Esophagus muscularis mucosa (tissue), 4 donors: ENCODE data around the gene AFTPH. TPM values are rescaled to one million over a fixed set of nuclear protein-coding genes. Genes with fewer than 3 reads are reported as not detected.

Experiments
- DNase-seq: peaks from one replicate; pipeline ENCODE4 v3.0.0-alpha.2; 2017; ENCODE audit errors: extremely low spot score
- H3K27ac ChIP-seq, 4 donors: fragments of 200-600 bp; sonication (generic); replicated peaks in 1 of 4; 1 replicate in 3 of 4; 2 replicates in 1 of 4; pipeline ENCODE4 v1.5.1; 2016 to 2019; ENCODE audit warnings: mild to moderate bottlenecking in 1 of 4
- H3K27me3 ChIP-seq, 4 donors: fragments of 200-600 bp; sonication (generic); one replicate each; pipeline versions ENCODE4 v1.5.1 to v1.6.0; 2016 to 2019
- H3K36me3 ChIP-seq, 4 donors: fragments of 200-600 bp; sonication (generic); one replicate each; pipeline ENCODE4 v1.5.1; 2016 to 2019
- H3K4me1 ChIP-seq, 4 donors: fragments of 200-600 bp; sonication (generic); one replicate each; pipeline ENCODE4 v1.5.1; 2016 to 2019
- H3K4me3 ChIP-seq, 4 donors: fragments of 200-600 bp; sonication (generic); 1 replicate in 2 of 4; 2 replicates in 2 of 4; pipeline ENCODE4 v1.5.1; 2016 to 2019; ENCODE audit warnings: mild to moderate bottlenecking in 4 of 4, moderate library complexity in 1 of 4
- H3K9me3 ChIP-seq, 4 donors: fragments of 200-600 bp; sonication (generic); 1 replicate in 3 of 4; 2 replicates in 1 of 4; pipeline ENCODE4 v1.5.1; 2016 to 2019
- EP300 ChIP-seq: sonication (generic); formaldehyde crosslinking; IDR thresholded peaks from one replicate; pipeline ENCODE4 v1.6.1; 2017; ENCODE audit warnings: antibody characterized with exemption
- POLR2A ChIP-seq: fragments of 450-650 bp; IDR thresholded peaks from one replicate; pipeline ENCODE4 v1.6.1; 2017; ENCODE audit warnings: antibody characterized with exemption, moderate library complexity, mild to moderate bottlenecking, low read depth
- POLR2AphosphoS5 ChIP-seq, 2 donors: sonication (generic); formaldehyde crosslinking; IDR thresholded peaks; one replicate each; pipeline ENCODE4 v1.6.1; 2017; ENCODE audit warnings: antibody characterized with exemption in 2 of 2
- WGBS: methylation state at CpG from one replicate; pipeline ENCODE4 v1.1.5; 2018; 5-methylcytosine and 5-hydroxymethylcytosine counted together
- intact Hi-C: fragments of 100-400 bp; cut with DNase I; formaldehyde crosslinking; loops from one replicate; pipeline ENCODE4 v1.15.1; 2023
- total RNA-seq, 4 donors: library from RNA; depleted of rRNA; stranded (reverse); fragments of >200 nt; gene quantifications; one replicate each; pipeline versions ENCODE4 v1.1.0 to v1.2.1, GENCODE V29; 2016
- TF ChIP-seq, protein P1 (sequence below), 3 experiments: fragments of 200-600 bp in 2 of 3; fragments of 450-650 bp in 1 of 3; sonication (generic) in 2 of 3; IDR thresholded peaks; one replicate each; pipeline ENCODE4 v1.5.1; 2017 to 2019; ENCODE audit warnings: antibody characterized with exemption in 3 of 3, mild to moderate bottlenecking in 2 of 3, moderate library complexity in 1 of 3

Gene AFTPH
- total RNA-seq, 4 donors from 2014 or later = 27.5 to 36.1 (median 35.7) TPM

DNA sequence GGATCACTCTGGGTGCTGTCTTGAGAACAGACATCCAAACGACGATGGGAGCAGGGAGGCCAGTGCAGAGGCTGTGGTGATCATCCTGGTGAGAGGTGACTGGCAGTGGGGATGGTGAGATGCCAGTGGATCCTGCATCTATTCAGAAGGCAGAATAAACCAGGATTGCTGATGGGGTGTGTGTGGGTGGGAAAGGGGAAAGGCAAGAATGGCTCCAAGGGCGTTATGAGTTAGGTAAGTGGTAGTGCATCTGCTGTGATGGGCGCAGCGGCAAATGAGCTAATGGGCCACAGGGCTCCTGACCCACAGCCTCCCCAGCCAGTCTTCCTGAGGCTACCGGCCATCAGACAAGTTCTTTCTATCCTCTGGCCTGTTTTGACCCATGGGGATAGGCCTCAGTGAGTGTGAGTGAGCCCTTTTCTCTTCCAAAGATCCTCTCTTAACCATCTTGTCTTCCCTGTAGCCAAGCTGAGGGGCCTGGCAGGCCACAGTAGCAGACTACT, 100.0 kb downstream of the AFTPH start:
- intact Hi-C loops = no loop called here
- DNase-seq = no peak
- 95% methylated on average over 6 of the region's 6 CpGs for WGBS

DNA sequence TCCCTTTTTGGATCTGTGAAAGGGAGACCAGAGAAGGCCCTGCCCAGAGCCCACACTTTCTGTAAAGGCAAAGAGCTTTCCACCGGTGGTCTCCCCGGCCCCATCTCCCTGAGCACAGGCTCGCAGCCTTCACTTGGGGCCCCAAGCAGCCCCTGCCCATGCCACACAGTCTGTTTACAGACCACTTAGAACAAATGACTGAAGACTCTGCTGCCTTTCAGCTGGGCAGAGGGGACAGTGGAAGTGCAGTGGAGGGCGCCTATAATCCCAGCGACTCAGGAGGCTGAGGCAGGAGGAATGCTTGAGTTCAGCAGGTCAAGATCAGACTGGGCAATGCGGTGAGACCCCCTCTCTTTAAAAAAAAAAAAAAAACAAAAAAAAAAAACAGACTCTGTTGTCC, 100.7 kb downstream of the AFTPH start:
- Histone ChIP-seq H3K4me3 (no peak overlapping the region), H3K36me3 (peaks cover 0 to under 1% (median 0%) of the 10 kb centered on the region in 4 donors)
- intact Hi-C loops = no loop called here

More for the DNA sequence above, 100.0 kb downstream of the AFTPH start:
- TF ChIP-seq, protein P1, sequence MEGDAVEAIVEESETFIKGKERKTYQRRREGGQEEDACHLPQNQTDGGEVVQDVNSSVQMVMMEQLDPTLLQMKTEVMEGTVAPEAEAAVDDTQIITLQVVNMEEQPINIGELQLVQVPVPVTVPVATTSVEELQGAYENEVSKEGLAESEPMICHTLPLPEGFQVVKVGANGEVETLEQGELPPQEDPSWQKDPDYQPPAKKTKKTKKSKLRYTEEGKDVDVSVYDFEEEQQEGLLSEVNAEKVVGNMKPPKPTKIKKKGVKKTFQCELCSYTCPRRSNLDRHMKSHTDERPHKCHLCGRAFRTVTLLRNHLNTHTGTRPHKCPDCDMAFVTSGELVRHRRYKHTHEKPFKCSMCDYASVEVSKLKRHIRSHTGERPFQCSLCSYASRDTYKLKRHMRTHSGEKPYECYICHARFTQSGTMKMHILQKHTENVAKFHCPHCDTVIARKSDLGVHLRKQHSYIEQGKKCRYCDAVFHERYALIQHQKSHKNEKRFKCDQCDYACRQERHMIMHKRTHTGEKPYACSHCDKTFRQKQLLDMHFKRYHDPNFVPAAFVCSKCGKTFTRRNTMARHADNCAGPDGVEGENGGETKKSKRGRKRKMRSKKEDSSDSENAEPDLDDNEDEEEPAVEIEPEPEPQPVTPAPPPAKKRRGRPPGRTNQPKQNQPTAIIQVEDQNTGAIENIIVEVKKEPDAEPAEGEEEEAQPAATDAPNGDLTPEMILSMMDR (IDR thresholded peaks at IDR 0.05) = no peak
- TF ChIP-seq POLR2AphosphoS5 (IDR thresholded peaks at IDR 0.05) (no peak), EP300 (no peak), POLR2A (no peak)
- H3K36me3 ChIP-seq = no peaks in the 10 kb centered on the region
- H3K27me3 ChIP-seq = no peaks in the 10 kb centered on the region
- H3K9me3 ChIP-seq = no peaks in the 10 kb centered on the region
- peaks cover 0 to 10% (median 0%) of the 10 kb centered on the region in 4 donors for H3K4me1 ChIP-seq
- H3K4me3 ChIP-seq = no peak overlapping the region
- H3K27ac ChIP-seq = no peak overlapping the region

DNA sequence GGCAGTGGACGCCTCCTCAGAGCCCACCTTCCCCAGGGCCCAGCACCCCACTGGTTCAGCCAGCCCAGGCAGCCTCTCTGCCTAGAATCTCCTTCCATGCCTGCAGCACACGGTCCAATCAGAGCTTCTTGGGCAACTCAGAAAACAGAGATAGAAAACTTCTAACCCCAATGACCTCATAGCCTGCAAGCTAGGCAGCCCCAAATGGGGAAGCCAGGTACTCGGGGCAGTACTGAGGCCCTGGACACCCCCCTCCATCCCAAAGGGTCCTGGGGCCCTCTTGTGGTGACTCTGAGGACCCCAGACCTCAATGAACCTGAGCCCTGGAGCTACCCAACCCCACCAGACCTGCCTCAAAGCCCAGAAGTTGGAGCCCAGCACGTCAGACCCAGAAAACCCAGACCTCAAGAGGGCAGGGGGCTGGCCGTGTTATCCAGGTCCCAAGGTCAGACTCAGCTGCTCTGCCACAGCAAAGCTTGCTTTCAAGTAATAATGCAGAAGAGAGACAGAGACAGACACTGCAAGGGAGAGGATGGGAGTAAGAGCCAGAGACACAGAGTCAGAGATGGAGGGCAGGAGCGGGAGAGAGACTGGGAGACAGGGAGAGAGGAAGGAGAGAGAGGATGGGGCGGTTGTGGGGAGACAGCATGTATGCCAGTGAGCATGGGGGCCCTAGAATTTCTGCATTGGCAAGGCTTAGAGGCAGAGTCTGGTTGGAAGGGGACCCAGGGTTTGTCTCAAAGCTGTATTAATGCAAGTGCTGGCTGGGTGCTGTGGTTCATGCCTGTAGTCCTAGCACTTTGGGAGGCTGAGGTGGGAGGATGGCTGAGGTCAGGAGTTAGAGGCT, 101.4 kb downstream of the AFTPH start:
- no peak for TF ChIP-seq POLR2A
- TF ChIP-seq, protein P1 (IDR thresholded peaks at IDR 0.05) = no peak
- TF ChIP-seq POLR2AphosphoS5 (IDR thresholded peaks at IDR 0.05) = no peak
- no peak for TF ChIP-seq EP300
- no peaks in the 10 kb centered on the region for H3K27me3 ChIP-seq
- no peak overlapping the region for H3K27ac ChIP-seq
- H3K4me1 ChIP-seq = peaks cover 0 to 10% (median 0%) of the 10 kb centered on the region in 4 donors
- H3K4me3 ChIP-seq = no peak overlapping the region
- H3K9me3 ChIP-seq = no peaks in the 10 kb centered on the region
- DNase-seq = no peak
- 91% methylated on average over 7 of the region's 7 CpGs for WGBS
- H3K36me3 ChIP-seq = peaks cover 0 to 5% (median under 1%) of the 10 kb centered on the region in 4 donors
- intact Hi-C loops = no loop called here

More for the DNA sequence above, 100.7 kb downstream of the AFTPH start:
- TF ChIP-seq EP300 (no peak), POLR2A (no peak), POLR2AphosphoS5 (IDR thresholded peaks at IDR 0.05) (no peak)
- TF ChIP-seq, protein P1 (IDR thresholded peaks at IDR 0.05) = no peak
- Histone ChIP-seq H3K27ac (no peak overlapping the region), H3K9me3 (no peaks in the 10 kb centered on the region), H3K27me3 (no peaks in the 10 kb centered on the region), H3K4me1 (peaks cover 0 to 10% (median 0%) of the 10 kb centered on the region in 4 donors)
- WGBS = 99% methylated on average over 6 of the region's 6 CpGs
- no peak for DNase-seq

DNA sequence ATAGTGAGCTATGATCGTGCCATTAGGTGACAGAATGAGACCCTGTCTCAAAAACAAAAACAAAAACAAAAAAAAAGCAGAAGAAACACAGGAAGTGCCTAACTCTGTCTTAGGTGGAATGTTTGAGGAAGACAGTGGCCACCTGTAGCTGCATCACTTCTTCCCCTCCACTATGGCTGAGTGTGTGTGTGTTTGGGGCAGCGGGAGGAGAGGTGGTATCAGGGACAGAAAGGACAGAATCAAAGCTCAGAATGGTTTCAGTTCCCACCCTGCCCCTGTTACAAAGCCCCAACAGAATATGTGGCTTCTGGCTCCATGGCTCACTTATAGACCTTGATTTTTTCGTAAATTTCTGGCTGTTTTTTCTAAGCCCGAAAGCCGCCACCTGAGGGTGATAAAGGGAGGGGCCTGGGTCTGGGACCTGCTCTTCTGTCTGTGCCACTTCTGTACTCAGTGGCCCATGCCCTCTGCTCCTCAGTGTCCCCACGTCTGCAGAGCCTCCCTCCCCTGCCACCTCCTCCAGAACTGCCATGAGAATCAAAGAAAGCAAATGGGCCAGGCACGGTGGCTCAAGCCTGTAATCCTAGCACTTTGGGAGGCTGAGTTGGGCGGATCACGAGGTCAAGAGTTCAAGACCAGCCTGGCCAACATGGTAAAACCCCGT, 102.2 kb downstream of the AFTPH start:
- WGBS = 88% methylated on average over 10 of the region's 10 CpGs
- Histone ChIP-seq H3K36me3 (peaks cover 0 to 13% (median 8%) of the 10 kb centered on the region in 4 donors), H3K27me3 (no peaks in the 10 kb centered on the region), H3K27ac (no peak overlapping the region), H3K9me3 (no peaks in the 10 kb centered on the region), H3K4me3 (no peak overlapping the region), H3K4me1 (peaks cover 0 to 10% (median 0%) of the 10 kb centered on the region in 4 donors)
- no peak for DNase-seq
- TF ChIP-seq EP300 (no peak), POLR2A (no peak), POLR2AphosphoS5 (IDR thresholded peaks at IDR 0.05) (no peak)
- TF ChIP-seq, protein P1 (IDR thresholded peaks at IDR 0.05) = no peak
- intact Hi-C loops = no loop called here
